PC-3 (cell line): ENCODE data around the gene PRPF19.

ENCODE experiments used
- CTCF ChIP-seq: fragments of 300-600 bp; sonication (generic); conservative IDR thresholded peaks from 2 replicates; pipeline ENCODE4 v1.5.1; 2017; ENCODE audit warnings: antibody characterized with exemption, low read depth, mild to moderate bottlenecking, low read length
- EZH2phosphoT487 ChIP-seq: fragments of 300-600 bp; sonication (generic); IDR thresholded peaks from 2 replicates; pipeline ENCODE4 v1.6.1; 2018; ENCODE audit warnings: mild to moderate bottlenecking, antibody characterized with exemption, low read length, borderline replicate concordance

DNA sequence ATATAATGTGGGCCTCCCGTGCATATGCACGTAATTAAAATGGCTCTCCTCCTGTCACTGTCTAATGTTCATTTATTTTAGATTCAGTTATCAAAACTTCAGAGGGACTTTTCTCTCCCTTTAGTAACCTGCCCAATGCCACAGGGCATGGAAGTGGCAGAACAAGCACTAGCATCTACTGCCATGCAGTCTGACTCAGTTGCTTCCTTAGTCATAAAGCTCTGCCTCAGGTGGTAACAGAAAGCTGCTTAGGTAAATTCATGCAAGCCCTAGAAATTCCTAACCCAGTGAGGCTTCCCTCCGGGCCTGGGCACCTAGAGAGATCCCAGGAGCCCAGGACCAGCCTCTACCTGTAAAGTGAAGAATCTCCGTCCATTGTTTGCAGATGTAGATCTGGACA, 8.9 kb downstream of the PRPF19 start:
- TF ChIP-seq CTCF (no peak), EZH2phosphoT487 (no peak)
